SW 1271 (cell line): ENCODE measurements around the gene NBAS.
"Not testable (repeated sequence)": the region's sequence is repeated elsewhere in the genome, so short reads cannot be mapped to it uniquely, and the experiment has no call there.

ENCODE experiments used
- DNase-seq, 2 experiments: peaks; one replicate each; lab custom pipeline; 2025; lab: John Stamatoyannopoulos, UW

NBAS gene

DNA sequence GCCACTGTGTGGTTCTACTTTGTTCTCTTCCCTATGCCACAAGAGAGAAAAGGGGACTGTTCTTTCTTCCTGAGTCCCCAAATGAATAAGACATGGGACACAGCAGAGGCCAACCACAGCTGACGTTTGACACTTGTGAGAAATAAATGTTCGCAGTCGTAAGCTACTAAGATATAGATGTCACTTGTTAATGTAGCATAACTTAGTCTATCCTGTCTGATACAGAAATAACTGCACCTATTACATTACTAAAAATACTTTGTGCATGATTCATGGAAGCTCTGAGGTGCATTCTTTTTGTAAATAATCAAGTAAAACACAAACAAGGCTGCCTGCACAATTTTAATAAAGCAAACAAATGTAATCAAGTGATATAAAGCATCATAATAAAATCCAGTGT is 148.8 kb downstream of the NBAS start:
- DNase-seq = no peak

DNA sequence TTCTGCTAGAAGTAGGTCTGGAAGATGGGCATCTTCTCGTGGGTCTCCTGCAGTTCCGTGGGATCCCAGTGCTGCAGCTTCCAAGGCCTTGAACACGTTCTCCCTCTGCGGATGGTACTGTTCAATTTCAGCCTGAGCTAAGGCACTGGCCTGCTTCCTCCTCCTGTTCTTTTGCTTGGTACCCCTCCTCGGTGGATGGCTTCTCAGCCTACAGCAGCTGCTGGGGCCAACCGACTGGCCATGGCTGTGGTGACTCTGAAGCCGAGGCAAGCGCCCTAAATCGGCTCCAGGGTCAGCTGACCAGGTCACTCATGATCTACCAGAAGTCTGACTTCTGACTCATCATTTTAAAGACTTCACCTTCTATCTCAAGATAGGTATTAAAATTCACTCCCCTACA is 150.2 kb downstream of the NBAS start:
- no peak for DNase-seq

DNA sequence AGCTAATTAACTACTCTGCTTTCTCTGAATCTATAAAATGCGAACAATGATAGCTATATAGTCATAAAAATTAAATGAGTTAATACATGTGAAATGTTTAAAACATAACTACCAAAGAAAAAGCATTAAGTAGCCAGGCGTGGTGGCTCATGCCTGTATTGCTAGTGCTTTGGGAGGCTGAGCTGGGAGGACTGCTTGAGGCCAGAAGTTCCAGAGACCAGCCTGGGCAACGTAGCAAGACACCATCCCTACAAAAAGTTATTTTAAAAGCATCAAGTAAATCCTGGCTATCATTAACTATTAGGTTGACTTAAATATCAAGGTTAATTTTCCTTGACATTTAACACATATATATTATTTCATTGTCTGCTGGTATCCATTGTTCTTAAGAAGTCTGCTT is 152.4 kb downstream of the NBAS start:
- no peak for DNase-seq

DNA sequence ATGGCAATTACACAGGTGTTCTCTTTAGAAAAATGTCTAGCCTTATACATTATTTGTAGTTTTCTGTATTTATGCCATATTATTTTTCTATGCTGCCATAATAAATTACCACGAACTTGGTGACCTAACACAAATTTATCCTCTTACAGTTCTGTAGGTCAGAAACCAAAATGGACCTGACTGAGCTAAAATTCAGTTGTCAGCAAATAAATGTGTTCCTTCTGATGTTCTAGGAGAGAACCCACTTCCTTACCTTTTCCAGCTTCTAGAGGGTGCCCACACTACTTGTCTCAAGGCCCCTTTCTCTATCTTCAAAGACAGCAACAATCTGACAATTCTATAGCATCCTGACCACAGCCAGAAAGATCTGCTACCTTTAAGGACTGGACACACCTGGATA is 153.5 kb downstream of the NBAS start:
- no peak for DNase-seq

DNA sequence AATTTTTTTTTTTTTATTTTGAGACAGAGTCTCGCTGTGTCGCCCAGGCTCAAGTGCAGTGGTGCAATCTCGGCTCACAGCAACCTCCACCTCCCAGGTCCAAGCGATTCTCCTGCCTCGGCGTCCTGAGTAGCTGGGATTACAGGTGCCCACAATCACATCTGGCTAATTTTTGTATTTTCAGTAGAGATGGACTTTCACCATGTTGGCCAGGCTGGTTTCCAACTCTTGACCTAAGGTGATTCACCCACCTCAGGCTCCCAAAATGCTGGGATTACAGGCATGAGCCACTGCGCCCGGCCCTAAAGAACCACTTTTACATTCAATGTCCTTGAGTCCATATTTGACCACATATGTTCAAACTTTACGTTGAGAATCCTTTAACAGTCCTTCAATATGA is 156.6 kb downstream of the NBAS start:
- DNase-seq = not testable (repeated sequence)

DNA sequence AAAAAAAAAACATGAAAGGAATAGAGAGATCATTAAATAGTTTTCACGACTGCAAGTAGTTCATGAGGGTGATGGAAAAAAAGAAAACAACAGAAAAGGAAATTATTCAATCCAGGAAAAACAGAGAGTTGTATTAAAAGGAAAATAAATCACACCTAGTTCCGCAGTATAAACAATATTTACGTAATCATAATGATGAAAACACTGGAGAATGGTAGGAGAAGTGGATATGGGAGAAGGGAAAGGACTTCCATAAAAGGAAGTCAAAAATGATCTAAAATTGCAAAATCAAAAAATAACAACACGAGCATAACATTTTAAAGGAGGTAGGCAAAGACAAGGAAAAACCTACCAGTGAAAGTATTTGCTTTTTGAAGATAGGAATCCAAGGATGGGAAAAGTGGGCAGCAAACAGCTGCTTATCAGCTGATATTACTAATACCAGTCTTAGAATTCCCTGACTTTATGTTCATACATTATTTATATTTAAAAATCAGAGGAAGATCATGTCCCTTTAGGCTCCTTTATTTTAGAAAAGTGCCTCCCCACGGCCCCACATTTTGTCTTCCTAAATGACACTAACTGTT is 160.8 kb downstream of the NBAS start:
- no peak for DNase-seq

DNA sequence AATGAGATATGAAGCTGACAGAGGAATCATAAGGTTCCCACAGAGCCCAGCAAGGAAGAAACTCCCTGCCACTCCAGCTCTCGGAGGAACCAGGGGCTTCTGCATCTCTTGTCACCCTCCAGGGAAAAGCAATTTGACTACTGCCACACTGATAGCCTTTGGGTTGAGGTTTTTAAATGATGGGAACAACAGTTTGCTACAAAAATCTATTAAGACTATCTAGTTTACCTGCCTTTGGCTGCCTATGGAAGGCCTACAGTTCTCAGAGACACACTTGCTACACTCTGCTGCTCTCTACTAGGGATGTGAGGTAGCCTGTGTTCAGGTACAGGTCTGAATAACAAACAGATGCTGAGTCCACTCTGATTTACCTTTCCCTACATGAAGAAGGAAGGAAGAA is 161.9 kb downstream of the NBAS start:
- DNase-seq = no peak

DNA sequence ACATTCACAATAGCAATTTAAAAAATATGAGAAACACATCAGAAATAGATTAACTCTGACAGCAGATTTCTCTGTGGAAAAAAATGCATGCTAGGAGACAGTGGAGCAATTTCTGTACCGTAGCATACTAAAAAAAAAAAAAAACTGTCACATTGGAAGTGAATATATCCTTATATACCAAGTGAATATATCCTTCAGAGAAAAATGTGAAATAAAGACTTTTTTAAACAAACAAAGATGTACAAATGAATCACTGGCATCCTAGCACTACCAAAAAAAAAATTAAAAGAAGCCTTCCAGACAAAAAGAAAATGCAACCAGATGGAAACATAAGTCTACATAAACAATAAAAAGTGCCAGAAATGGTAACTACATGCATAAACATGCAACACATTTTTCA is 169.4 kb downstream of the NBAS start:
- no peak for DNase-seq

DNA sequence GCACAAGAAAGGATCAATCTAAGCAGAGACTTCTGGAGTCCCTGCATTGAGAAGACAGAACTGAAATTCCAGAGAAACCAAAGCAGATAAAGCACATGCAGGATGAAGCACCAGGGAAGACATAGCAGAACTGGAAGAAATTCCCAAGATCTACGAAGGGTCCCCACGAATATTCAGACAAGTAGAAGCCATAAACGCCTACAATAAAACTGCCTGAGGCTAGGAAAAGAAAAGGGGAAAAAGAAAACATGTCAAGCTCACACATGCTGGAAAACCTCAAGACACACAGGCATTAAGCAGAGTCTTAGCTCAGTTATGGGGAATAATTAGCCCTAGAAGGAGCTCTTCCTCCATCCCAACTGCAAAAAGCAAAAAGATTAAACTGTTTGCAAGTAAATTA is 171.2 kb downstream of the NBAS start:
- DNase-seq = no peak

DNA sequence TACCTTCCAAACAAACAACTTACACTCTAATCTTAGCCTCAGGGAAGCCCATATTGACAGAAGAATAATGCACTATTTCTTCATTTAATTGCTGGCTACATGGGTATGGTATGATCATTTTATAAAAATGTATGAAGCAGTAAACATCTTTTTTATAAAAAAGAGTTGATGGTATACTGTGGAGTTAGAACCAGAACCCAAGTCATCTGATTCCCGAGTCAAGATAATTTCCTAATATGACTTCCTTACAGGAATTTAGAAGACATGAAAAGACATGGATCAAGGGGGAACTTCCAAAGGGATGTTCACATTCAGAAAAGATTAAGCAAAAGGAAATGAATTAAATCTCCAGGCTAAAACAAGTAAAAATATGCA is 171.8 kb downstream of the NBAS start:
- DNase-seq = no peak

DNA sequence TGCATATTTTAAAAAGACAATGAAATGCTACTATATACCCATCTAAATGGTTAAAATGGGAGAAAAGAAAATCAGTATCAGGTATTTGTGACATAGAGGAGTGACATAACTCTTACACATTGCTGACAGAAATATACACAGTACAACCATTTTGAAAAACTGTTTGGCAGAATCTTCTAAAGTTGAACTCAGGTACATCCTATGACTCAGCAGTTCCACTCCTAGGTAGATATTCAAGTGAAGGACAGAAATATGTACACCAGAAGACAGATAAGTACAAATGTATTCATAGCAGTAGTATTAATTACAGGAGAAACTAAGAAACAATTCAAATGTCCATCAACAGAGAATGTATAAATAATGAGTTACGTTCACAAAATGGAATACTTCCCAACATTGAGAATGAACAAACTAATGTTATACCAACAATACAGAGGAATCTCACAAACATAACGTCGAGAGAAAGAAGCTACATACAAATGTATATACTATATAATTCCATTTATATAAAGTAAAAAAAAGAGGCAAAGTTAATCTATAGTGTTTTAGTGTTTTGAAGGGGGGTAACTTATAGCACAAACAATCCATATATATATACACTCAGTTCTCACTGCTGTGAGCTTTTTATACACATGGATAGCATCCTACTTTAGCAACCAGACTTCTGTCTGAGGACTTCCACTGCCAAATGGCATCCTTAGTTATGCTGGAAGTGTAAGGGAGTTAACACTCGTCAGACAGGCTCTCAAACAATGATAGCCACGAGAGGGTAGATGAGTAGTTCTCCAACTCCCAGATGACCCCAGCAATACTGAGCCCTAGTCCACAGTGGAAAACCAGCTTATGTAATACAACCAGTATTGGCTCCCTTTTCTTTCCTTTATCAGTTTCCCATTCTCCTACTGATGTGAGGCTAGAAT is 172.5 kb downstream of the NBAS start:
- no peak for DNase-seq

DNA sequence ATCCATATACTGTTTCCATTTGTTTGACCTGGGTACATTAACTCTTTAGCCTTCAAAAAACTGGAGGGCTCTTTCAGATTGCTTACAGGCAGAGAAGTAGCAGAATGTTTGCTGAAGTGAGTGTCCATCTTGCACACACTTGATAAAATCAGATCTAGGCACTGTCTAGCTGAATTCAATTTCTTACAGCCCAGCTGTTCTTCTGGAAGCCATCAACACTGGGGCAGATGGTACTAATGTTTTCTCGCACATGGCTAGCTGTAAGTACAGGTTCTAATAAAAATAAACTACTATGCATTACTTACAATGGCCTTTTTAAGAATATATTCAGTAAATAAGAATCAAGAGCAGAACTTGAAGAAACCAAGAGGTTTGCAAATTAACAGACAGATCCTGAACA is 175.9 kb downstream of the NBAS start:
- no peak for DNase-seq

DNA sequence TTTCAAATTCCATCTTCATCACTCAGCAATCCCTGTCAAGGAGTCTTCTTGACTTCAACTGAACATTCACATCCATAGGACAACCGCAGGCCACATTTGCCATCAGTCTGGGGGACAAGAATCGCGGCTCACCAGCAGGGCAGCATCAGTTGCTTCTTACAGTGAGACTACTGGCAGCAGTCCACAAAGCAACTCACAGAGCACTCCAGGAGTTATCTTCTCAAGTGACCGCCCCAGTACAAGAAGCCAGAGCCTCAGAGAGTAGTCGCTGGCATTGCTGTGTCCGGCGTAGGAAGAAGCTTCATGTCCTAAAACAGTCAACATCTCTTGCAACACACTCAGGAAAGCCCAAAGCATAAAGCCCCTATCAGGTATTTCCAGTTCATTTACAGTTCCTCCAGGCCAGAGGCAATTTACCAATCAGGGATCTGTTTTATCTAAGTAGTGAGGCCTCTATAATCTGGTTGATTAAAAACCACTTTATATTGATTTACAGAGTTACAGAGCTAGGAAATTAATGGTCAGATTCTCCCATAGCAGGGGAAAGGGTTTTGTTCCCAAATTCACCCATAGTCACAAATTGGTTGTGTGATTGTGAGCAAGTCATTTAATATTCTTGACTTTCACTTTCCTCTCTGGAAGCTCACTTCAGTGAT is 177.3 kb downstream of the NBAS start:
- DNase-seq = no peak

DNA sequence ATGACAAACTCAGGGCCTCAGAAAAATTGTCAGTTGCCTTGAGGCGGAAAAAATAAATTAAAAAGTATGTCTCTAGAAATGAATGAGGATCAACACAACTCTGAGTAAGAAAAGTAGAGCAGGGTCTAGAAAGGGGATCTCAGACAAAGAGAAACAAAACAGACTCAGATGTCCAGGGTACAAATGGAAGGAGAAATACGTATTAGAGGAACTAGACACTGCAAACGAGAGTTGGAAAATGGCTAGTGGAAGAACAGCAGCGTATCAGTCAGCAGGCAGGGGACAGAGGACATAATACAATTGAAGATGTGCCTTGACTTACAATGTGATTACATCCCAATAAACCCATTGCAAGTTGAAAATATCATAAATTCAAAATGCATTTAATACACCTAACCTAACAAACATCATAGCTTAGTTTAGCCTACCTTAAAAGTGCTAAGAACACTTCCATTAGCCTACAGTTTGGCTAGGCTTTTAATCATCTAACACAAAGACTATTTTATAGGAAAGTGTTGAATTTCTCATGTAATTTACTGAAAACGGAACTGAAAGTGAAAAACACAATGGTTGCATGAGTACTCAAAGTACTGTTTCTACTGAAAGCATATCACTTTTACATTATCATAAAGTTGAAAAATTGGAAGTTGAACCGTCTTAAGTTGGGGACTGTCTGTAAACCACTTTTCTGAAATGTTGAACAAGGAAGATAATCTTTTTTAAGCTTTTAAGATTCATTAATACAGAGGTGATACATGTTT is 182.8 kb downstream of the NBAS start:
- DNase-seq = no peak

DNA sequence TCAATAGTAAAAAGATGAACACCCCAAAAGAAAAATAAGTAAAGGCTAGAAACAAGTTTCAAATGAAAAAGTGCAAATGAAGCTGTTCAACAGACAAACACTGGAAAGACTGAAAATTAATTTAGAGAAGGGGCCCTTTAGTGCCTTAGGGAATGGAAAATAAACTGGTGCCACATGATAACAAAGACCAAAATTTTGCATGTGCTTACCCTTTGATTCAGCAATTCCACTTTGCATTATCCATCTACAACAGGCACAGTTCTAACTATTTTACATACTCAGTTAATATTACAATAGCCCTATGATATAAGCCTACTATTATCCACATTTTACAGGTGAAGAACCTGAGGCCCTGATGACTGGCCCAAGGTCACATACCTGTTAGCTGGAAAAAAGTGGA is 183.9 kb downstream of the NBAS start:
- no peak for DNase-seq

DNA sequence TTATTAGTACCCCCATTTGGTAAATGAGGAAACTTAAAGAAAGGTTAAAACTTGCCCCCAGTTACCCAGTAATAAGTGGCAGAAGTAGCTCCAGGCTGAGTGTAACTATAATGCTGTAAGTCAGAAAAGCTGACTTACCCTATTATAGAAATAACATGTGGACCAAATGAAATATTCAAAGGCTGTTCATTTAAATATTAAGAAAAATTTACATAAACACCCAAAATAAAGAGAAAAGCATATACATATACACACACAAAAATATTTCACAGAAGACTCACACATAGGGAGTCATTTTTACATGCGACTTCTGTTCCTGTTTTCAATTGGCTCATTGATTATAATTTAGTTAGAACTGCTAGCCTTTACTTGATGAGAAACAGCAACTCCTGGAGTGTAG is 189.1 kb downstream of the NBAS start:
- no peak for DNase-seq

DNA sequence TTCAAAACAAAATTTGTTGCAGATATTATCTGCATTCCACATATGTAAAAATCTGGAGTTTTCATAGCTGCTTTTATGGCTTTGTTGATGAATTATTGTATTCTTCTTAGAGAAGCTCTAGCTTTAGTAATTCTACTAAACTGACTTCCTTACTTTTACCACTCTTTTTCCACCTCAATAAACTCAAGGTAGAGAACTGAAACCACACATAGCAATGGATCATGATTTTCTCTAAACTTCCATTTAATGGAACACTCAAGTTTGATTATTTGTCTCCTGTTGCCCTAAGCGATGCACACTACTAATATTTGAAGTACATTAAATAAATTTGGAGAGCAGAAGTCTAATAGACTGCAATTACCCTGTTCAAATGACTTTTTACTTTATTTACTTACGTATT is 192.0 kb downstream of the NBAS start:
- no peak for DNase-seq

DNA sequence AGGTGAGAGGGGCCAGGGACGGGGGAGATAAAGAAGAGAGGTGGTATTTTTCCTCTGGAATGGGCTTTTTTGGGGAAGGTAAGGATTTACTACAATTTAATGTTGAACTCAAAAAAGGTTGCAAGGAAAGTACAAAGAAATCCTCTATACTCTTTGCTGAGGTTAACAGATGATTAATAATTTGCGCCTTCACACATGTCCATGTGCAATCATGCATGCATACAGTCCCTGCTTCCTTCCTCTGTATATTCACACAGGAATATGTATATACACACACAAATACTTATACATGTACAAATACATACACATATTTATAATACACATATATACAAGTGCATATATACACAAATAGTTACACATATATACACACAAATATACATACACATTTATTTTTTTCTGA is 193.4 kb downstream of the NBAS start:
- DNase-seq = no peak

DNA sequence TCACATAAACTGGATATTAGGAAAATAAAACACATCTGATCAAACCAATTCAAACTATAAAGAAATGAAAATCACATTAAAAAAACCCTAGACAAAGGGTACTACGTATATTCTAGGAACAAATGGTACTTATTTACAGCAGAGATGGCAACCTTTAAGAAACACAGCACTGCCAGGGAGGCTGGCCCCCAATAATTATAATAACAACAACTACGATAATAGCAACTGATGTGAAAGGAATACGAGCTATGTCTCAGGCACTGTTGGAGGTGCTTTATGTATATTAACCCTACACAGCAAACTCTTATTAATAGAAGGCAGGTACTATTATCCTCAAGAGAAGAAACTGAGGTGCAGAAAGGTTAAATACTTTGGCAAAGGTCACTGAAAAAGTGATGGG is 193.9 kb downstream of the NBAS start:
- no peak for DNase-seq

DNA sequence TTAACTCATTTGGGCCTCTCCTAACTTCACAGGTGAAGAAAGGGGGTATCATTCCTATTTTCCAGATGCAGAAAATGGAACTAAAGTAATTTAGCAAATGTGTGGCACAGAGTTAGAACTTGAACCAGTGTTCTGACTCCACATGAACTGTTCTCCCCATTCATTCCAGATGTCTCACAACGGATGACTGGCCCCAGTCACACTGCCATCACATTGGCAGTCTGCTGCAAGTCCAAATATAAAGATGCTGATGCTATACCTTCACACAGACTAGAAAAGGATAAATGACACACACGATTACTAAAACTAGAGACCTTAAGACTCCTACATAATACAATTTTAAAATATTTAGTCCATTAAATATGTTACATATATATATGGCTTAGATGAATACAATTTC is 195.7 kb downstream of the NBAS start:
- DNase-seq = no peak

DNA sequence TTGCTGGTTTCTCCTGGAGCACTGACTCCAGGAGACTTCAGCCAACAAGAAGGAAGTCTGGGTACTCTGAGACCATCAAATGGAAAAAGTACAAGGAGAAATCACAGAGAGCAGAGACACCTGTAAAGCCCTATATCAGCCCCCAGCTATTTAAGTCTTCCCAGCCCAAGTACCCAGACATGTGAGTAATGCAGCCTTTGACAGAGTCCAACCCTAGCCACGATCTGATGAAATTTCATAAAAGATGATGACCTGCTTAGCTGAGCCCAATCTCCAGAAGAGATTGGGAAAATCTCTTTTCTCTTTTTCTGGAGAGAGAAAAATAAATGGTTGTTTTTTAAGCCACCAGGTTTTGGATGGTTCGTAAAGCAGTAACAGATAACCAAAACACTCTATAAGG is 196.6 kb downstream of the NBAS start:
- no peak for DNase-seq

DNA sequence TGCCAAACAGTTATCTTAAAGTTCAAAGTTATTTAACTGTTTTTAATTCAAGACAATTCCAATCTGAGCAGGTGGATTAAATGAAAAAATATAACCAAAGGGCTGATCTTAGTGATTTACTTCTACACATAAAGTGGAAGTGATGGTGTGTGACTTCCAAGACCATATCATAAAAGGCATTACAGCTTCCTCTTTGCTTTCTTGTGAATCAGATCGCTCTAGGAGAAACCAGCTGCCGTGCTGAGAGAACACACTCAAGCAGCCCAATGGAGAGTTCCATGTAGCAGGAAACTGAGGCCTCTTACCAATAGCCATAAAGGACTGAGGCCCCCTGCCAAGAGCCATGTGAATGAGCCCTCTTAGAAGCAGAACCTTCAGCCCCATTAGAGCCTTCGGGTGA is 197.4 kb downstream of the NBAS start:
- DNase-seq = no peak

DNA sequence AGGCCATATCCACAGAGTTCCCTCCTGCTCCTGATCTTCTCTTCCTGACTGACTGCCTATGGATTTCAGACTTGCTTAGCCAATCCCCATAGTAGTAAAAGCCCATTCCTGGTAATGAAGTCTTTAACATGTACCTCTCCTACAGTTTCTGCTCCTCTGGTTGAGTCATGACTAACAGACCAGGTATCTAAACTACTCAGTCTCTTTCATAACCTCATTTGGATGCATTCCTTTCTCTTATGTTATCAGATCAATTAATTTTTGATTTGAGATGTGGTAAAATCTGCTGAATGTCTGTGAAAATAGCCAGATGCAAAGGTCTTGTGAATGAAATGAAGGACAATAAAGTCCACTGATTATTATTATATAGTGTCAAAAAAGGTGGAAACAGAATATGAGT is 198.0 kb downstream of the NBAS start:
- peak in 1 of 2 experiments; percentile 36 for DNase-seq
